Parathyroid adenoma (tissue), 2 donors: Measurements from ENCODE around the gene GALNT18.

ENCODE experiments used
- H2AFZ ChIP-seq: fragments of 300-600 bp; sonication (generic); one replicate; pipeline ENCODE4 v1.7.0; 2017; ENCODE audit warnings: antibody characterized with exemption, mild to moderate bottlenecking
- H3K27ac ChIP-seq: fragments of 300-600 bp; sonication (generic); one replicate; pipeline ENCODE4 v1.7.0; 2017
- H3K27me3 ChIP-seq: fragments of 300-600 bp; sonication (generic); one replicate; pipeline ENCODE4 v1.7.0; 2017; ENCODE audit warnings: low read length; ENCODE audit not compliant: control insufficient read depth, insufficient read depth
- H3K36me3 ChIP-seq: fragments of 300-600 bp; sonication (generic); one replicate; pipeline ENCODE4 v1.7.0; 2017; ENCODE audit warnings: low read length; ENCODE audit not compliant: control insufficient read depth, insufficient read depth
- H3K4me1 ChIP-seq: fragments of 300-600 bp; sonication (generic); one replicate; pipeline ENCODE4 v1.7.0; 2017; ENCODE audit warnings: control low read depth
- H3K4me2 ChIP-seq: fragments of 300-600 bp; sonication (generic); one replicate; pipeline ENCODE4 v1.7.0; 2017; ENCODE audit warnings: low read length
- H3K4me3 ChIP-seq: fragments of 300-600 bp; sonication (generic); one replicate; pipeline ENCODE4 v1.7.0; 2017; ENCODE audit warnings: low read depth, low read length
- H3K79me2 ChIP-seq: fragments of 300-600 bp; sonication (generic); one replicate; pipeline ENCODE4 v1.7.0; 2017; ENCODE audit warnings: control low read depth
- H3K9ac ChIP-seq: fragments of 300-600 bp; sonication (generic); one replicate; pipeline ENCODE4 v1.7.0; 2017; ENCODE audit warnings: mild to moderate bottlenecking
- H3K9me3 ChIP-seq: fragments of 300-600 bp; sonication (generic); one replicate; pipeline ENCODE4 v1.7.0; 2017; ENCODE audit warnings: low read length; ENCODE audit not compliant: control insufficient read depth
- CTCF ChIP-seq: fragments of 300-600 bp; sonication (generic); IDR thresholded peaks from one replicate; pipeline ENCODE4 v1.7.0; 2017; ENCODE audit warnings: antibody characterized with exemption, mild to moderate bottlenecking
- donor health status: primary hyperparathyroidism.

Gene GALNT18

DNA sequence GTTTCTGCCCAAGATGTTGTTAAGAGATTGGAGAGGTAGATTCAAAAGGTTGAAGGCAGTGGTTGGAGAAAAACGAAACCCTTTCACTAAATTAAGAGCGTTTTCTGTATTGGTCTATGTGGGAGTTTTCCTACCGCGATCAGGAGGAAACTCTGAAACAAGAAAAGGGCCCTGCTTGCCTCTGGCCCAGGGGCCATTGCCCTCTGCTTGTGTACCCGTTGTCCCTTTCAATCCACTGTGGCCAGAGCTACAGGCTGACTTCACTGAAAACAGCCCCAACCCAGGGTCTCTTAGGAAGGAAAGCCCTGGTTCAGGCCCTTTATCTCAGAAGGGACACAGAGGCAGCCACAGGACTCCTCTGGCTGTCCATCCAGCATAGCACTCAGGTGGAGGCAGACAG lies 367.8 kb downstream of the GALNT18 start:
- Histone ChIP-seq H3K79me2 (no peaks in the 10 kb centered on the region), H3K27me3 (no peaks in the 10 kb centered on the region), H3K9me3 (no peaks in the 10 kb centered on the region), H3K4me3 (no peak overlapping the region), H3K36me3 (no peaks in the 10 kb centered on the region), H2AFZ (no peak overlapping the region), H3K4me1 (no peaks in the 10 kb centered on the region), H3K4me2 (no peak overlapping the region), H3K9ac (no peak overlapping the region), H3K27ac (no peak overlapping the region)
- no peak for TF ChIP-seq CTCF

- no peaks in the 10 kb centered on the region for H3K27me3 ChIP-seq
- H3K79me2 ChIP-seq = no peaks in the 10 kb centered on the region
- H3K9ac ChIP-seq = no peak overlapping the region
- H2AFZ ChIP-seq = no peak overlapping the region
- no peaks in the 10 kb centered on the region for H3K9me3 ChIP-seq
- no peaks in the 10 kb centered on the region for H3K36me3 ChIP-seq
- no peak overlapping the region for H3K4me2 ChIP-seq
- H3K4me3 ChIP-seq = no peak overlapping the region
- no peak for TF ChIP-seq CTCF
- no peaks in the 10 kb centered on the region for H3K4me1 ChIP-seq
- H3K27ac ChIP-seq = no peak overlapping the region
Measured at GRCh38 chr11:11253497-11253896, 368.3 kb downstream of the GALNT18 start.

DNA sequence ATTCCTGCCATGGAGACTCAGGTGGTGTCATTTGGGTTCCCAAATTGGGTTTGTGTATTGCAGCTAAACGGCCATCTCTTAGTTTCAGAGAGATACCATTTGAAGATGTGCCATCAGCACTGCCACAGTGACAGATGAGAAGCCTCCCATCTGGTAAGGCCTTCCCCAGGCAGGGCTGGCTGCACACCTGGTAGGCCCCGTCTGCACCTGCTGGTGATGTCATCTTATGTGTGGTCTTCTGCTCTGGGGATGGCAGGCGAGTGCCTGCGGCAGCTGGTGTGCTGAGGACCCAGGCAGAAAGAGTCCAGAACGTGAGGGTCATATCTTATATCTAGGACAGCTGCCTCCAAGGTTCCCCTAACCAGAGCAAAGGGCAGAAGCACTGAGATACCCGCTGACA lies 369.4 kb downstream of the GALNT18 start:
- no peaks in the 10 kb centered on the region for H3K4me1 ChIP-seq
- no peaks in the 10 kb centered on the region for H3K27me3 ChIP-seq
- no peaks in the 10 kb centered on the region for H3K9me3 ChIP-seq
- TF ChIP-seq CTCF = no peak
- H3K9ac ChIP-seq = no peak overlapping the region
- no peak overlapping the region for H3K4me2 ChIP-seq
- no peak overlapping the region for H3K27ac ChIP-seq
- H3K36me3 ChIP-seq = no peaks in the 10 kb centered on the region
- H2AFZ ChIP-seq = no peak overlapping the region
- no peaks in the 10 kb centered on the region for H3K79me2 ChIP-seq
- no peak overlapping the region for H3K4me3 ChIP-seq

GRCh38 chr11:11251394-11251970 lies 370.3 kb downstream of the GALNT18 start:
- Histone ChIP-seq H3K27ac (no peak overlapping the region), H3K4me1 (no peaks in the 10 kb centered on the region), H3K79me2 (no peaks in the 10 kb centered on the region), H2AFZ (no peak overlapping the region), H3K4me2 (no peak overlapping the region), H3K9me3 (no peaks in the 10 kb centered on the region), H3K4me3 (no peak overlapping the region), H3K27me3 (no peaks in the 10 kb centered on the region), H3K36me3 (no peaks in the 10 kb centered on the region), H3K9ac (no peak overlapping the region)
- no peak for TF ChIP-seq CTCF

- Histone ChIP-seq H2AFZ (no peak overlapping the region), H3K27me3 (no peaks in the 10 kb centered on the region), H3K4me3 (no peak overlapping the region), H3K4me2 (no peak overlapping the region), H3K9ac (no peak overlapping the region), H3K27ac (no peak overlapping the region), H3K79me2 (no peaks in the 10 kb centered on the region), H3K4me1 (no peaks in the 10 kb centered on the region), H3K36me3 (no peaks in the 10 kb centered on the region), H3K9me3 (no peaks in the 10 kb centered on the region)
- TF ChIP-seq CTCF = no peak
Measured at GRCh38 chr11:11250470-11250869, 371.3 kb downstream of the GALNT18 start.
